B cell (primary cell): ENCODE measurements around the gene TMOD1. TPM values are rescaled to one million over a fixed set of nuclear protein-coding genes. Genes with fewer than 3 reads are reported as not detected.

ENCODE experiments used
- ATAC-seq: fragments of 200-7000 bp; cut with Tn5 transposase; one replicate; pipeline ENCODE4 v1.10.0; 2021; ENCODE audit warnings: low read depth, mild to moderate bottlenecking, moderate number of reproducible peaks, moderate library complexity
- CTCF ChIA-PET: fragments of 350-600 bp; sonication (Branson Sonifier 250); formaldehyde crosslinking; loops from one replicate; lab custom pipeline; 2021; ENCODE audit warnings: antibody characterized with exemption, inconsistent platforms; lab: Charles Lee
- POLR2A ChIA-PET: fragments of 350-600 bp; sonication (Branson Sonifier 250); formaldehyde crosslinking; loops from one replicate; lab custom pipeline; 2021; ENCODE audit warnings: antibody characterized with exemption; lab: Charles Lee
- DNase-seq: peaks from one replicate; pipeline ENCODE4 v3.0.0; 2013
- H2AFZ ChIP-seq: 2 replicates; pipeline ENCODE4 v1.6.1; 2012; ENCODE audit warnings: mild to moderate bottlenecking, low read depth, low read length; ENCODE audit not compliant: insufficient read depth, poor library complexity, severe bottlenecking
- H3K27ac ChIP-seq, 2 donors: 1 replicate in 1 of 2; 2 replicates in 1 of 2; pipeline ENCODE4 v1.5.1; 2012 to 2013; ENCODE audit warnings: low read length in 2 of 2, mild to moderate bottlenecking in 2 of 2, moderate library complexity in 1 of 2
- H3K27me3 ChIP-seq, 4 experiments: fragments of 200-600 bp in 1 of 4; sonication (generic) in 1 of 4; replicated peaks in 1 of 4; 1 replicate in 2 of 4; 2 replicates in 2 of 4; pipeline versions ENCODE4 v1.6.1 to v1.7.0; 2013 to 2016; ENCODE audit warnings: low read length in 3 of 4, mild to moderate bottlenecking in 2 of 4, mixed read lengths in 1 of 4, moderate library complexity in 1 of 4; ENCODE audit not compliant: insufficient read depth in 4 of 4, control insufficient read depth in 3 of 4; ENCODE audit errors: control extremely low read depth in 1 of 4
- H3K36me3 ChIP-seq, 2 experiments: replicated peaks in 1 of 2; 1 replicate in 1 of 2; 2 replicates in 1 of 2; pipeline versions ENCODE4 v1.6.1 to v1.7.1; 2013; ENCODE audit warnings: low read length in 1 of 2; ENCODE audit not compliant: insufficient read depth in 2 of 2, control insufficient read depth in 1 of 2; ENCODE audit errors: control extremely low read depth in 1 of 2, extremely low read depth in 1 of 2
- H3K4me1 ChIP-seq, 2 donors: fragments of 200-600 bp in 1 of 2; sonication (generic) in 1 of 2; 1 replicate in 1 of 2; 2 replicates in 1 of 2; pipeline versions ENCODE4 v1.5.1 to v1.6.1; 2013 to 2017; ENCODE audit warnings: low read length in 2 of 2; ENCODE audit not compliant: control insufficient read depth in 2 of 2, insufficient read depth in 2 of 2
- H3K4me2 ChIP-seq: replicated peaks from 2 replicates; pipeline ENCODE3; 2012; ENCODE audit warnings: mild to moderate bottlenecking, low read depth, low read length; ENCODE audit not compliant: poor library complexity, severe bottlenecking
- H3K4me3 ChIP-seq, 5 experiments: fragments of 200-600 bp in 1 of 5; sonication (generic) in 1 of 5; 1 replicate in 3 of 5; 2 replicates in 2 of 5; pipeline versions ENCODE4 v1.5.1 to v1.7.0; 2011 to 2016; ENCODE audit warnings: low read length in 4 of 5, mild to moderate bottlenecking in 4 of 5, low read depth in 2 of 5, control low read depth in 1 of 5, moderate library complexity in 1 of 5; ENCODE audit not compliant: insufficient read depth in 1 of 5; ENCODE audit errors: control extremely low read depth in 1 of 5, extremely low read depth in 1 of 5
- H3K79me2 ChIP-seq: fragments of 200-600 bp; sonication (generic); one replicate; pipeline ENCODE4 v1.6.0; 2016; ENCODE audit warnings: low read length; ENCODE audit not compliant: control insufficient read depth, insufficient read depth
- H3K9ac ChIP-seq: fragments of 200-600 bp; sonication (generic); 2 replicates; pipeline ENCODE4 v1.6.1; 2017; ENCODE audit warnings: mild to moderate bottlenecking, low read length, moderate library complexity
- H3K9me3 ChIP-seq, 3 donors: one replicate each; pipeline versions ENCODE4 v1.6.1 to v1.7.1; 2013; ENCODE audit warnings: low read length in 2 of 3; ENCODE audit not compliant: control insufficient read depth in 2 of 3, insufficient read depth in 1 of 3; ENCODE audit errors: control extremely low read depth in 1 of 3
- H4K20me1 ChIP-seq: 2 replicates; pipeline ENCODE4 v1.6.0; 2012; ENCODE audit warnings: mild to moderate bottlenecking, low read length; ENCODE audit not compliant: insufficient read depth, control insufficient read depth, poor library complexity, severe bottlenecking
- H3K27ac Mint-ChIP-seq: one replicate; pipeline ENCODE4 v1.8.0; 2021; ENCODE audit warnings: mixed read lengths
- H3K27me3 Mint-ChIP-seq: one replicate; pipeline ENCODE4 v1.8.0; 2021; ENCODE audit warnings: mixed read lengths
- H3K4me1 Mint-ChIP-seq: one replicate; pipeline ENCODE4 v1.8.0; 2021; ENCODE audit warnings: mixed read lengths
- H3K4me3 Mint-ChIP-seq: one replicate; pipeline ENCODE4 v1.8.0; 2021; ENCODE audit warnings: mixed read lengths
- H3K9me3 Mint-ChIP-seq: one replicate; pipeline ENCODE4 v1.8.0; 2022; ENCODE audit warnings: mixed read lengths; ENCODE audit not compliant: insufficient read depth
- EZH2 ChIP-seq: IDR thresholded peaks from 2 replicates; pipeline ENCODE4 v1.6.1; 2012; ENCODE audit warnings: borderline replicate concordance, low read depth, mild to moderate bottlenecking, moderate library complexity, low read length; ENCODE audit not compliant: insufficient read depth, poor library complexity, severe bottlenecking
- WGBS: methylation state at CpG from one replicate; pipeline ENCODE4 v1.1.5; 2013; ENCODE audit warnings: missing lambda C conversion rate; ENCODE audit not compliant: insufficient coverage; 5-methylcytosine and 5-hydroxymethylcytosine counted together
- intact Hi-C: fragments of 100-400 bp; cut with micrococcal nuclease; formaldehyde crosslinking; loops from one replicate; pipeline ENCODE4 v1.10.0; 2022
- polyA plus RNA-seq: library from polyadenylated mRNA; depleted of rRNA; stranded (reverse); fragments of >200 nt; gene quantifications from 2 replicates; pipeline ENCODE4 v1.2.3, GENCODE V29; 2012
- total RNA-seq, 2 donors: library from RNA; stranded (reverse); fragments of 120-200 nt in 1 of 2; gene quantifications; 1 replicate in 1 of 2; 2 replicates in 1 of 2; pipeline versions ENCODE4 v1.2.3 to v1.2.4, GENCODE V29; 2013 to 2022
- TF ChIP-seq, protein P1 (sequence below): fragments of 200-600 bp; IDR thresholded peaks from one replicate; pipeline ENCODE4 v1.8.0; 2022; ENCODE audit warnings: antibody characterized with exemption, mild to moderate bottlenecking

The TMOD1 gene
- total and polyA plus RNA-seq, 2 donors (not counting 1 experiment from before 2014, with no cell fraction given), result 0.30 to 2.5 TPM

DNA sequence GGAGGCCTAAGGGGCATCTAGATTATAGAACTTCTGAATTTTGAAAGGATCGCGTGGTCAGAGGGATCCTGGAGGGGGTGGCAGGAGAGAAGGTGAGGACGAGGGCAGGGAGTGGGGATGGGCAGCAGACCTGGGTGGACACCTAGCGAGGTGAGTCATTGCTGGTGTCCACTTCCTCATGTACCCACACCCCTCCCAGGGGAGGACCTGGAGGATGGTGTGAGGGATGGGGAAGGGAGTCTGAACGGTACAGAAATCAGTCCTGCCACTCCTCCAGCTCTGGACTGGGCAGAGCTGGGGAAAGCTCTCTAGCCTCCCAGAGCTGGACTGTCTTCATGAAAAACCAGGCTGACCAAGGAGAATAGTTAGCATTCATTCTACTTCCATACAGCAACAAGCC lies 46.9 kb downstream of the TMOD1 start:
- intact Hi-C loops, result no loop called here
- Histone ChIP-seq H4K20me1 (no peaks in the 10 kb centered on the region), H3K4me3 (no peak overlapping the region), H3K4me1 (no peaks in the 10 kb centered on the region), H3K27ac (no peak overlapping the region), H2AFZ (no peak overlapping the region), H3K36me3 (no peaks in the 10 kb centered on the region), H3K27me3 (peaks cover 0 to 4% (median 0%) of the 10 kb centered on the region in 4 experiments), H3K9ac (no peak overlapping the region), H3K4me2 (no peak overlapping the region), H3K79me2 (no peaks in the 10 kb centered on the region), H3K9me3 (no peaks in the 10 kb centered on the region)
- 94% methylated on average over 3 of the region's 5 CpGs for WGBS
- H3K9me3 Mint-ChIP-seq, result no peaks in the 10 kb centered on the region
- H3K4me1 Mint-ChIP-seq, result no peaks in the 10 kb centered on the region
- CTCF ChIA-PET, result no interaction called here
- ATAC-seq (no peak), DNase-seq (no peak)
- H3K27me3 Mint-ChIP-seq, result peaks cover 15% of the 10 kb centered on the region
- H3K4me3 Mint-ChIP-seq, result no peak overlapping the region
- TF ChIP-seq, protein P1, sequence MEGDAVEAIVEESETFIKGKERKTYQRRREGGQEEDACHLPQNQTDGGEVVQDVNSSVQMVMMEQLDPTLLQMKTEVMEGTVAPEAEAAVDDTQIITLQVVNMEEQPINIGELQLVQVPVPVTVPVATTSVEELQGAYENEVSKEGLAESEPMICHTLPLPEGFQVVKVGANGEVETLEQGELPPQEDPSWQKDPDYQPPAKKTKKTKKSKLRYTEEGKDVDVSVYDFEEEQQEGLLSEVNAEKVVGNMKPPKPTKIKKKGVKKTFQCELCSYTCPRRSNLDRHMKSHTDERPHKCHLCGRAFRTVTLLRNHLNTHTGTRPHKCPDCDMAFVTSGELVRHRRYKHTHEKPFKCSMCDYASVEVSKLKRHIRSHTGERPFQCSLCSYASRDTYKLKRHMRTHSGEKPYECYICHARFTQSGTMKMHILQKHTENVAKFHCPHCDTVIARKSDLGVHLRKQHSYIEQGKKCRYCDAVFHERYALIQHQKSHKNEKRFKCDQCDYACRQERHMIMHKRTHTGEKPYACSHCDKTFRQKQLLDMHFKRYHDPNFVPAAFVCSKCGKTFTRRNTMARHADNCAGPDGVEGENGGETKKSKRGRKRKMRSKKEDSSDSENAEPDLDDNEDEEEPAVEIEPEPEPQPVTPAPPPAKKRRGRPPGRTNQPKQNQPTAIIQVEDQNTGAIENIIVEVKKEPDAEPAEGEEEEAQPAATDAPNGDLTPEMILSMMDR, result no peak
- TF ChIP-seq EZH2, result no peak
- no peak overlapping the region for H3K27ac Mint-ChIP-seq
- POLR2A ChIA-PET, result no interaction called here

DNA sequence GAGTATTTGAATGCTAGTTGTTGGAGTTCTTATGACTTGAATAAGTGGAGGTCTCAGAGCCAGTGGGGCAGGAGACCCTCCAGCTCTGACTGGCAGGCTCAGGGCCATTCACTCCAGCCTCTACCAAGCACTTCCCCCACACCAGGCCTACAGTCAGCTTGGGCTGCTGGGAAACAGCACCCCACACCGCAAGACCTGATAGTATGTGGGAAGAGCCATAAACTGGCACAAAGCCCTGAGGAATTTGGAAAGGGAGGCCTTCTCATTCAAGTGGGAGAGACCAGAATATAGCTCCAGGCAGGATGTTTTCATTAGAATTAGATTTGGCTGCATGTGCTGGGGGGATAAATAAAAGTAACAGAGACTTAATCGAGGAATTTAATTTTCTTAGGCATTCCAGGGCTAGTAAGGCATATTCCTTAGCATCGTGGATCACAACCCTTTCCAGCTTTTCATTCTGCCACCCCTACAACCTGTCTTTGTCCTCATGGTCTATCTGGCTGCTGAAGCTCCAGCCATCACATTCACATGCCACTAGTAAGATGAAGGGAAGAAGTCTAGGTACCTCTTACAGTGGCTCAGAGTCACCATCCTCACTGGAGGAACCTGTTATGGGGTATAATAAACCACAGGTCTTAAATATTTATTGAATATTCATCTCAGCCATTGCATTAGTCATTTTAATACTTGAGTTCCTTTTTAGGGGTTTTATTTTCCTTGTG lies 47.5 kb downstream of the TMOD1 start:
- Histone ChIP-seq H3K36me3 (no peaks in the 10 kb centered on the region), H2AFZ (no peak overlapping the region), H3K27me3 (peaks cover 0 to 4% (median 0%) of the 10 kb centered on the region in 4 experiments), H3K4me2 (no peak overlapping the region), H3K9ac (no peak overlapping the region), H3K27ac (no peak overlapping the region), H3K4me1 (no peaks in the 10 kb centered on the region), H4K20me1 (no peaks in the 10 kb centered on the region), H3K9me3 (no peaks in the 10 kb centered on the region), H3K79me2 (no peaks in the 10 kb centered on the region), H3K4me3 (no peak overlapping the region)
- 100% methylated on average over 1 of the region's 3 CpGs for WGBS
- no peaks in the 10 kb centered on the region for H3K4me1 Mint-ChIP-seq
- no peak overlapping the region for H3K27ac Mint-ChIP-seq
- H3K4me3 Mint-ChIP-seq, result no peak overlapping the region
- intact Hi-C loops, result no loop called here
- no peak for ATAC-seq
- CTCF ChIA-PET, result no interaction called here
- peaks cover 15% of the 10 kb centered on the region for H3K27me3 Mint-ChIP-seq
- DNase-seq, result no peak
- no peaks in the 10 kb centered on the region for H3K9me3 Mint-ChIP-seq
- POLR2A ChIA-PET, result no interaction called here
- TF ChIP-seq, protein P1, result no peak
- no peak for TF ChIP-seq EZH2
